D721Med (cell line): ENCODE data around the gene PRSS33.

Experiments
- DNase-seq: peaks from one replicate; pipeline ENCODE4 v3.0.0; 2011; ENCODE audit warnings: low spot score; ENCODE audit not compliant: insufficient read length
- FAIRE-seq: peaks from 2 replicates; lab custom pipeline; 2011; peaks lifted over from hg19 to GRCh38; lab: Jason Lieb, UNC
- CTCF ChIP-seq: IDR thresholded peaks from 2 replicates; pipeline ENCODE4 v1.5.1; 2012; ENCODE audit warnings: mild to moderate bottlenecking, control low read depth; ENCODE audit not compliant: insufficient read depth; ENCODE audit errors: missing control alignments

PRSS33 gene

GRCh38 chr16:2743007-2743810 is 44.2 kb downstream of the PRSS33 start:
- DNase-seq (no peak), FAIRE-seq (no peak)
- TF ChIP-seq CTCF = no peak

- TF ChIP-seq CTCF = no peak
- no peak for FAIRE-seq
- no peak for DNase-seq
Observed at GRCh38 chr16:2742323-2743006, 44.9 kb downstream of the PRSS33 start.

- no peak for FAIRE-seq
- no peak for TF ChIP-seq CTCF
- no peak for DNase-seq
Observed at GRCh38 chr16:2741168-2741567, 46.2 kb downstream of the PRSS33 start.

- DNase-seq (no peak), FAIRE-seq (no peak)
- no peak for TF ChIP-seq CTCF
Observed at GRCh38 chr16:2740476-2740875, 46.9 kb downstream of the PRSS33 start.

GRCh38 chr16:2739625-2740430 is 47.5 kb downstream of the PRSS33 start:
- TF ChIP-seq CTCF = no peak
- DNase-seq = no peak
- no peak for FAIRE-seq

- TF ChIP-seq CTCF = no peak
- no peak for FAIRE-seq
- DNase-seq = no peak
Observed at GRCh38 chr16:2738615-2739014, 48.7 kb downstream of the PRSS33 start.
